Body of pancreas (tissue), 4 donors: ENCODE measurements around the gene HDLBP.

ENCODE experiments used
- CTCF ChIP-seq, 7 experiments: fragments of 450-650 bp in 4 of 7; fragments of 200-600 bp in 3 of 7; sonication (generic) in 3 of 7; IDR thresholded peaks; one replicate each; pipeline ENCODE4 v1.5.1; 2016 to 2019; ENCODE audit warnings: antibody characterized with exemption in 7 of 7
- POLR2A ChIP-seq, 3 donors: fragments of 450-650 bp; IDR thresholded peaks; one replicate each; pipeline ENCODE4 v1.6.1; 2016; ENCODE audit warnings: antibody characterized with exemption in 3 of 3, mild to moderate bottlenecking in 2 of 3

GRCh38 chr2:241312082-241312481, 3.4 kb downstream of the HDLBP start:
- no peak for TF ChIP-seq CTCF (IDR thresholded peaks at IDR 0.05)
- no peak for TF ChIP-seq POLR2A (IDR thresholded peaks at IDR 0.05)
